GM19467 (cell line): Measurements from ENCODE around the gene PPIL1.
A peak's percentile ranks its signal among the peaks of the same experiment; 100 is the strongest.
"Not testable (repeated sequence)": the region's sequence is repeated elsewhere in the genome, so short reads cannot be mapped to it uniquely, and the experiment has no call there.

ENCODE experiments used
- ATAC-seq: cut with Tn5 transposase; IDR thresholded peaks from one replicate; pipeline ENCODE4 v1.9.1; 2021; ENCODE audit warnings: mild to moderate bottlenecking, moderate library complexity; ENCODE audit not compliant: unreplicated experiment

Gene PPIL1

GRCh38 chr6:36874443-36875249 is at the start of gene PPIL1:
PPIL1 (minus strand) TSS chr6:36874803; CDS start chr6:36874772, 31 bp downstream.
- peak; percentile 62 for ATAC-seq

- no peak for ATAC-seq
Observed at GRCh38 chr6:36924131-36924530, 49.5 kb upstream of the PPIL1 start.

- no peak for ATAC-seq
Observed at GRCh38 chr6:36920546-36920945, 45.9 kb upstream of the PPIL1 start.

GRCh38 chr6:36920049-36920448 is 45.4 kb upstream of the PPIL1 start:
- no peak for ATAC-seq

GRCh38 chr6:36917541-36918193 is 43.1 kb upstream of the PPIL1 start:
- no peak for ATAC-seq

GRCh38 chr6:36916126-36916525 is 41.5 kb upstream of the PPIL1 start:
- ATAC-seq: no peak

GRCh38 chr6:36915599-36915998 is 41.0 kb upstream of the PPIL1 start:
- ATAC-seq: no peak

GRCh38 chr6:36914227-36914794 is 39.7 kb upstream of the PPIL1 start:
- no peak for ATAC-seq

GRCh38 chr6:36913082-36913481 is 38.5 kb upstream of the PPIL1 start:
- no peak for ATAC-seq

GRCh38 chr6:36912586-36912985 is 38.0 kb upstream of the PPIL1 start:
- peak; percentile 82 for ATAC-seq

- peak; percentile 24 for ATAC-seq
Observed at GRCh38 chr6:36912030-36912454, 37.4 kb upstream of the PPIL1 start.

GRCh38 chr6:36908747-36909146 is 34.1 kb upstream of the PPIL1 start:
- no peak for ATAC-seq

GRCh38 chr6:36907781-36908180 is 33.2 kb upstream of the PPIL1 start:
- ATAC-seq: no peak

GRCh38 chr6:36906539-36907325 is 32.1 kb upstream of the PPIL1 start:
- no peak for ATAC-seq

GRCh38 chr6:36904851-36905393 is 30.3 kb upstream of the PPIL1 start:
- no peak for ATAC-seq

GRCh38 chr6:36904114-36904513 is 29.5 kb upstream of the PPIL1 start:
- ATAC-seq: no peak

GRCh38 chr6:36897609-36898008 is 23.0 kb upstream of the PPIL1 start:
- no peak for ATAC-seq

- no peak for ATAC-seq
Observed at GRCh38 chr6:36893976-36894932, 19.7 kb upstream of the PPIL1 start.

GRCh38 chr6:36891153-36891552 is 16.6 kb upstream of the PPIL1 start:
- not testable (repeated sequence) for ATAC-seq
